HUES48 (cell line): ENCODE measurements around the gene ZNF234.
"Not testable (repeated sequence)": the region's sequence is repeated elsewhere in the genome, so short reads cannot be mapped to it uniquely, and the experiment has no call there.

Experiments
- H3K27ac ChIP-seq: one replicate; pipeline ENCODE4 v1.7.0; 2013; ENCODE audit warnings: low read depth, low read length, inconsistent platforms
- H3K27me3 ChIP-seq: 2 replicates; pipeline ENCODE4 v1.6.1; 2013; ENCODE audit warnings: mild to moderate bottlenecking, low read length; ENCODE audit not compliant: control insufficient read depth, insufficient read depth
- H3K36me3 ChIP-seq: 2 replicates; pipeline ENCODE4 v1.6.1; 2013; ENCODE audit warnings: low read length; ENCODE audit not compliant: control insufficient read depth, insufficient read depth
- H3K4me1 ChIP-seq: 2 replicates; pipeline ENCODE4 v1.6.1; 2013; ENCODE audit warnings: mild to moderate bottlenecking, low read length; ENCODE audit not compliant: control insufficient read depth, insufficient read depth
- H3K4me3 ChIP-seq: 2 replicates; pipeline ENCODE4 v1.5.1; 2013; ENCODE audit warnings: mild to moderate bottlenecking, low read depth, low read length
- H3K9ac ChIP-seq: 2 replicates; pipeline ENCODE4 v1.6.1; 2013; ENCODE audit warnings: mild to moderate bottlenecking, low read depth, low read length, moderate library complexity
- H3K9me3 ChIP-seq: 2 replicates; pipeline ENCODE4 v1.6.1; 2013; ENCODE audit warnings: low read length; ENCODE audit not compliant: control insufficient read depth, insufficient read depth

The ZNF234 gene

DNA sequence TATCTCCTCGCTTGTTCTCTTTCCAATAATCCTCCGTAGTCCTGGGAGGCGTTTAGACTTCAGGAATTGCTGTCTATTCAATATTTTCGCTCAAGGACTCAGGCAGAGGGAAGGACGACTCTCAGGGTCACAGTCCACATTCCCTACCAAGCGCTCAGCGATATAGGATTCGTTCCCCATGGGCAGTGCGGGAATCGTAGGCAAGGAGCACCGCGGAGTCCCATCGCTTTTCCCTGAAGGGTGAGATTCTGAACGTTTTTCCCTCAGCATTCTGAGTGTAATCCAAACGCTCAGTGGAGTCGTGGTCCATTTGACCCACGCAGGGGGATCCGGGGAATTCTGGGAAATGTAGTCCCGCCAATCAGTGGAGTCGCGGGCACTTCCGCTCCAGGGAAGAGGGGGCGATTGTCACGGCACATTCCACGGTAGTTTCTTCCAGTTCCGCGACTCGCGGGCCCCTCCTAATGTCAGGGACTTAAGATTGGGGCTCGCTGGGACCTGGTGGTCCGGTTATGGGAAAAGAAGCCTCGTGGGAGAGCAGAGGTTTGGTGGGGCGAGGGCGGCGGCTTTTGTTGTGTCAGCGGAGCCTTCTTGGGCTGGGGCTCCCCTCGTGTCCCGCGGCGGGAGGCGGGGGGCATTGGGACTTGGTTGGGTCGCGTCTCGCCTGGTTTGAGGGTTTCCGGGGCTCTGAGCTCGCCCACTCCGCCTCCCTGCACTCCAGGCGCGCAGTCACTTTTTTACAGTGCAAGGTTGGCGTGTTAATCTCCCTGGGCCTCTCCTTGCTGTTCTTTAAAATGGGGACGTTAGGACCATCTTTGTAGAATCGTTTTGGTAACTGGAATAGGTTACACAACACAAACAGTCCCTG is at the start of gene ZNF234:
TSS of gene ZNF234 (plus strand) at position 364 of the 868 bp plus-strand sequence. CDS start 3,079 bp downstream, outside the sequence.
- Histone ChIP-seq H3K4me3 (peak within 1 kb of the TSS; percentile 89), H3K9ac (peak within 1 kb of the TSS; percentile 29), H3K27ac (no peak within 1 kb of the TSS), H3K36me3 (peaks cover 16% of the 10 kb centered on the region; the same call in 1 of the 2 replicates), H3K9me3 (no peaks in the 10 kb centered on the region), H3K27me3 (no peaks in the 10 kb centered on the region), H3K4me1 (no peaks in the 10 kb centered on the region)

GRCh38 chr19:44092108-44092507 is 49.2 kb upstream of the ZNF234 start:
- Histone ChIP-seq H3K27me3 (no peaks in the 10 kb centered on the region), H3K4me1 (no peaks in the 10 kb centered on the region), H3K9ac (no peak overlapping the region), H3K9me3 (no peaks in the 10 kb centered on the region), H3K27ac (no peak overlapping the region), H3K4me3 (no peak overlapping the region), H3K36me3 (0 out of 2 replicates have a peak, but pooled peaks cover 4% of the 10 kb centered on the region)

- H3K27ac ChIP-seq = no peak within 1 kb of the TSS
- peak within 1 kb of the TSS; percentile 59 for H3K9ac ChIP-seq
- no peaks in the 10 kb centered on the region for H3K9me3 ChIP-seq
- H3K4me3 ChIP-seq = peak within 1 kb of the TSS; percentile 83
- H3K27me3 ChIP-seq = no peaks in the 10 kb centered on the region
- peaks cover 16% of the 10 kb centered on the region for H3K36me3 ChIP-seq
- H3K4me1 ChIP-seq = no peaks in the 10 kb centered on the region
Measured at GRCh38 chr19:44093931-44094765, 47.2 kb upstream of the ZNF234 start, which contains the start of gene ZNF224. ZNF224 (plus strand) TSS chr19:44094361; CDS start chr19:44097874, 3,513 bp downstream.

- H3K27me3 ChIP-seq = no peaks in the 10 kb centered on the region
- peaks cover 44% of the 10 kb centered on the region for H3K9me3 ChIP-seq
- H3K4me1 ChIP-seq = no peaks in the 10 kb centered on the region
- no peak overlapping the region for H3K4me3 ChIP-seq
- H3K9ac ChIP-seq = no peak overlapping the region
- H3K27ac ChIP-seq = no peak overlapping the region
- H3K36me3 ChIP-seq = peaks cover 57% of the 10 kb centered on the region
Measured at GRCh38 chr19:44107751-44108150, 33.6 kb upstream of the ZNF234 start.

- Histone ChIP-seq H3K36me3 (peaks cover 40% of the 10 kb centered on the region), H3K4me1 (no peaks in the 10 kb centered on the region), H3K4me3 (no peak overlapping the region), H3K9ac (no peak overlapping the region), H3K27me3 (no peaks in the 10 kb centered on the region), H3K27ac (no peak overlapping the region), H3K9me3 (peaks cover 41% of the 10 kb centered on the region)
Measured at GRCh38 chr19:44109458-44109857, 31.9 kb upstream of the ZNF234 start.

DNA sequence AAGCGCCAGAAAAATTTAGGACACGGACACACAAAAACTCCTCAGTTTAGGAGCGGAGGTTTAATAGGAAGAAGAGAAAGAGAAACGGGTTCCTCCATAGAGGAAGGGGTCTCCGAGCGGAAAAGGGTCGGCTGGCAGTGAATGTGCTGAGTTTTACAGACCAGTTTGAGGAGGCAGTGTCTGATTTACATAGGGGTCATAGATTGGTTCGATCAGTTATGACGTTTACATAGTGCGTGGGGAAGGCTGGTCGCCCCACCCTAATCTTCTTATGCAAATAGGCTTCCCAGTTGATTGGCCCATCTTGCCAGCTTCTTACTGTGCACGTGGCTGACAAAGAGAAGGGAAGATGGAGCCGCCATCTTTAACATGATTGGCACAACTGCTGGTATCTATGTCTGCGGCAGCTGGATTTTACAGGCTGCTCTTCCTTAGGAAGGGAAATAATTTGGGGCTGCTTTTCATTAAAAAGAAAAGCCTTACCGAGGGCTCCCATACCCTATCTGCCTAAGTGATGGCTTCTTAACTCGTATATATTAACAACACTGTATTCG is 29.4 kb upstream of the ZNF234 start:
- no peaks in the 10 kb centered on the region for H3K4me1 ChIP-seq
- peaks cover 32% of the 10 kb centered on the region for H3K36me3 ChIP-seq
- H3K27ac ChIP-seq = peak overlapping the region; percentile 83
- peak overlapping the region; percentile 93 for H3K4me3 ChIP-seq
- no peaks in the 10 kb centered on the region for H3K27me3 ChIP-seq
- peak overlapping the region; percentile 97 for H3K9ac ChIP-seq
- peaks cover 22% of the 10 kb centered on the region for H3K9me3 ChIP-seq

DNA sequence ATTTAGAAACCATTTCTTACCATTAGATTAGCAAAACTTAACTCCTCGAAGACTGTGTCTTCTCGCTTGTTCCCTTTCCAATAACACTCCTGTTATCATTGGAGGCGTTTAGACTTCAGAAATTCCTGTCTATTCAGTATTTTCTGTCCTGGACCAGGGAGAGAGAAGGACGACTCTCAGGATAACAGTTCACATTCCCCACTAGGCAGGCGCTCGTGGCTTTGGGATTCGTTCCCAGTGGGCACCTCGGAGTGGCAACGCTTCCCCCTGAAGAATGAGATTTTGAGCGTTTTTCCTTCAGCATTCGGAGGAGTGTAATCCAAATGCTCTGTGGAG is 28.6 kb upstream of the ZNF234 start:
- Histone ChIP-seq H3K4me3 (peak overlapping the region; percentile 93), H3K9ac (peak overlapping the region; percentile 97), H3K27me3 (no peaks in the 10 kb centered on the region), H3K27ac (peak overlapping the region; percentile 83), H3K4me1 (no peaks in the 10 kb centered on the region), H3K9me3 (peaks cover 15% of the 10 kb centered on the region), H3K36me3 (peaks cover 29% of the 10 kb centered on the region)

DNA sequence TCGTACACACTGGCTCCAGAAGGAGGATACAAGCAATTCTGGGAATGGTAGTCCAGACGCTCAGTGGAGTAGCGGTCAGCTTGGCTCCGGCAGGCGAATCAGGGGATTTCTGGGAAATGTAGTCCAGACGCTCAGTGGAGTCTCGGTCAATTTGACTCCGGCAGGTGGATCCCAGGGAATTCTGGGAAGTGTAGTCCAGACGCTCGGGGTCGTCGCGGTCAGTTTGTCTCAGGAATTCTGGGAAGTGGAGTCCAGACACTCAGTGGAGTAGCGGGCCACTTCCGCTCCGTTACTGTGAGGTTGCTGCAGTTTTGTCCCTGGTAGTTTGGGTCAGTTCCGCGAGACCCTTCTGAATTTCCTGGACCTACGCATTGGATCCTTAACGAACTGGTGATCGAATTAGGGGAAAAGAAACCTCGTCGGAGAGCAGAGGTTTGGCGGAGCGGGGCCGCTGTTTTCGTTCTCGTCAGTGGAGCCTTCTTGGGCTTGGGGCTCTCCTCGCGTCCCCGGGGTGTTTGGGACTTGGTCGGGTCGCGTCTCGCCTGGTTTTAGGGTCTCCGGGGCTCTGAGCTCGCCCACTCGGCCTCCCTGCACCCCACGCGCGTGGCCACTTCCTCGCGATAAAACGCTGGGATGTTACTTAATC is 28.1 kb upstream of the ZNF234 start, which contains the start of gene ZNF225:
TSS of gene ZNF225 (plus strand) at position 262 of the 646 bp plus-strand sequence. CDS start 2,429 bp downstream, outside the sequence.
- H3K9ac ChIP-seq = peak within 1 kb of the TSS; percentile 97
- H3K36me3 ChIP-seq = peaks cover 29% of the 10 kb centered on the region
- no peaks in the 10 kb centered on the region for H3K4me1 ChIP-seq
- peak within 1 kb of the TSS; percentile 83 for H3K27ac ChIP-seq
- H3K9me3 ChIP-seq = peaks cover 10% of the 10 kb centered on the region
- H3K4me3 ChIP-seq = peak within 1 kb of the TSS; percentile 93
- no peaks in the 10 kb centered on the region for H3K27me3 ChIP-seq

GRCh38 chr19:44113784-44114390 is 27.5 kb upstream of the ZNF234 start:
- no peak overlapping the region for H3K27ac ChIP-seq
- peaks cover 29% of the 10 kb centered on the region for H3K36me3 ChIP-seq
- no peaks in the 10 kb centered on the region for H3K27me3 ChIP-seq
- H3K9me3 ChIP-seq = peaks cover 6% of the 10 kb centered on the region; the same call in 1 of the 2 replicates
- peak overlapping the region; percentile 37 for H3K9ac ChIP-seq
- H3K4me1 ChIP-seq = no peaks in the 10 kb centered on the region
- peak overlapping the region; percentile 93 for H3K4me3 ChIP-seq

- not testable (repeated sequence) for H3K9me3 ChIP-seq, H3K4me1 ChIP-seq, H3K27ac ChIP-seq, H3K4me3 ChIP-seq, H3K27me3 ChIP-seq, H3K9ac ChIP-seq
- peaks cover 35% of the 10 kb centered on the region for H3K36me3 ChIP-seq
Measured at GRCh38 chr19:44121162-44121561, 20.2 kb upstream of the ZNF234 start.
